Measurements from ENCODE around the gene RUFY4. TPM values are rescaled to one million over a fixed set of nuclear protein-coding genes. Genes with fewer than 3 reads are reported as not detected.

Gene RUFY4
- total RNA-seq, 3 donors from 2014 or later: 2.8 TPM; not detected in 2

GRCh38 chr2:218130377-218130776 is 61.3 kb downstream of the RUFY4 start:
- no peak overlapping the region for H3K4me3 ChIP-seq

GRCh38 chr2:218130822-218131221 is 61.8 kb downstream of the RUFY4 start:
- TF ChIP-seq POLR2AphosphoS5 (IDR thresholded peaks at IDR 0.05) (no peak), POLR2A (IDR thresholded peaks at IDR 0.05) (no peak)
- TF ChIP-seq, protein P1, sequence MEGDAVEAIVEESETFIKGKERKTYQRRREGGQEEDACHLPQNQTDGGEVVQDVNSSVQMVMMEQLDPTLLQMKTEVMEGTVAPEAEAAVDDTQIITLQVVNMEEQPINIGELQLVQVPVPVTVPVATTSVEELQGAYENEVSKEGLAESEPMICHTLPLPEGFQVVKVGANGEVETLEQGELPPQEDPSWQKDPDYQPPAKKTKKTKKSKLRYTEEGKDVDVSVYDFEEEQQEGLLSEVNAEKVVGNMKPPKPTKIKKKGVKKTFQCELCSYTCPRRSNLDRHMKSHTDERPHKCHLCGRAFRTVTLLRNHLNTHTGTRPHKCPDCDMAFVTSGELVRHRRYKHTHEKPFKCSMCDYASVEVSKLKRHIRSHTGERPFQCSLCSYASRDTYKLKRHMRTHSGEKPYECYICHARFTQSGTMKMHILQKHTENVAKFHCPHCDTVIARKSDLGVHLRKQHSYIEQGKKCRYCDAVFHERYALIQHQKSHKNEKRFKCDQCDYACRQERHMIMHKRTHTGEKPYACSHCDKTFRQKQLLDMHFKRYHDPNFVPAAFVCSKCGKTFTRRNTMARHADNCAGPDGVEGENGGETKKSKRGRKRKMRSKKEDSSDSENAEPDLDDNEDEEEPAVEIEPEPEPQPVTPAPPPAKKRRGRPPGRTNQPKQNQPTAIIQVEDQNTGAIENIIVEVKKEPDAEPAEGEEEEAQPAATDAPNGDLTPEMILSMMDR (IDR thresholded peaks at IDR 0.05): no peak
- H3K36me3 ChIP-seq: no peaks in the 10 kb centered on the region
- intact Hi-C loops (cut with DNase I; ENCODE audit: low total_unique reads): no loop called here
- DNase-seq (ENCODE audit: low spot score in 2 of 2): no peak
- H3K9me3 ChIP-seq: no peaks in the 10 kb centered on the region
- no peaks in the 10 kb centered on the region for H3K27me3 ChIP-seq
- no peaks in the 10 kb centered on the region for H3K4me1 ChIP-seq
- H3K27ac ChIP-seq: no peak overlapping the region
- H3K4me3 ChIP-seq: no peak overlapping the region

More at GRCh38 chr2:218130377-218130776, 61.3 kb downstream of the RUFY4 start:
- Histone ChIP-seq H3K4me1 (no peaks in the 10 kb centered on the region), H3K27ac (no peak overlapping the region), H3K27me3 (no peaks in the 10 kb centered on the region), H3K9me3 (no peaks in the 10 kb centered on the region), H3K36me3 (no peaks in the 10 kb centered on the region)
- intact Hi-C loops (cut with DNase I; ENCODE audit: low total_unique reads): no loop called here
- DNase-seq (ENCODE audit: low spot score in 2 of 2): no peak
- TF ChIP-seq POLR2AphosphoS5 (IDR thresholded peaks at IDR 0.05) (no peak), POLR2A (IDR thresholded peaks at IDR 0.05) (no peak)
- TF ChIP-seq, protein P1 (IDR thresholded peaks at IDR 0.05): no peak

DNA sequence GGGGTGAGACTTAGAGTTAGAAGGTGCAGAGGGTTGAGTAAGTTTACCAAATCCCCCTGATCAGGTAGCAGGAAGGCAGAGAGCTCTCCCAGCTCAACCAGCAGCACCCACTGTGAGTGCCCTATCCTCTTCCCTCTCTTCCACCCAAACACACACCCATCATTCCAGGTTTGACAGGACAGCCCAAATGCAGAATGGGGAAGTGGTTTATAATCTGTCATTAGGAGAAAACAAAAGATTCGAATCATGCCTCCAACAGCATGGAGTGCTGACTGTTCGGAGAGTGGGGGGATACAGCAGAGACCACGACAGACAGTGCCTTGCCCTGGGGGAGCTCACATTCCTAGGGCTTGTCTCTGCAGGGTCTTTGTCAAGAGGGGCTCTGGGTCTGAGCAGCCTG is 68.5 kb downstream of the RUFY4 start:
- no peaks in the 10 kb centered on the region for H3K9me3 ChIP-seq
- DNase-seq (ENCODE audit: low spot score in 2 of 2): no peak
- no peaks in the 10 kb centered on the region for H3K4me1 ChIP-seq
- intact Hi-C loops (cut with DNase I; ENCODE audit: low total_unique reads): no loop called here
- H3K27me3 ChIP-seq: peaks cover 0 to 3% of the 10 kb centered on the region in 2 donors
- H3K4me3 ChIP-seq: no peak overlapping the region
- no peaks in the 10 kb centered on the region for H3K36me3 ChIP-seq
- TF ChIP-seq, protein P1 (IDR thresholded peaks at IDR 0.05): no peak
- TF ChIP-seq POLR2A (IDR thresholded peaks at IDR 0.05) (no peak), POLR2AphosphoS5 (IDR thresholded peaks at IDR 0.05) (no peak)
- no peak overlapping the region for H3K27ac ChIP-seq

DNA sequence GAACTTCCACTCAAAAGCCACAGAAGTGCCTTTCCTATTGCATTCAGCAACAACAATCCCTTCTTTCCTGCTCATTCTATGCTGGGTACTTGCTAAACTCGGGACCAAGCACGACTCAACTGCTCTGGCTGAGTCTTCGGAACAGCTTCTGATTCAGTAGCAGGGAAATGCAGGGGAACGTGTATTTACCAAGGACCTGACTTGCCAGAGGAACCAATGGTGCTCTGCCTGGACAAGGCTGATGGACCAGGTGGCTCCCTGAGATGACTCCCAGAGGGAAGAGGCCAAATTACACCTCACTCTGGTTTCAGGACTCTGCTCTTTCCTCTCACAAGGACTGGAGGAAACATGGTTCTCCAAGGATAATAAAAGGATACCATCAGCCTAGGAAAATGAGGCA is 69.0 kb downstream of the RUFY4 start:
- H3K4me1 ChIP-seq: no peaks in the 10 kb centered on the region
- no peak for DNase-seq (ENCODE audit: low spot score in 2 of 2)
- no peak overlapping the region for H3K27ac ChIP-seq
- TF ChIP-seq, protein P1 (IDR thresholded peaks at IDR 0.05): no peak
- TF ChIP-seq POLR2AphosphoS5 (IDR thresholded peaks at IDR 0.05) (no peak), POLR2A (IDR thresholded peaks at IDR 0.05) (no peak)
- no peaks in the 10 kb centered on the region for H3K9me3 ChIP-seq
- peaks cover 0 to 3% of the 10 kb centered on the region in 2 donors for H3K27me3 ChIP-seq
- no peaks in the 10 kb centered on the region for H3K36me3 ChIP-seq
- intact Hi-C loops (cut with DNase I; ENCODE audit: low total_unique reads): no loop called here
- H3K4me3 ChIP-seq: no peak overlapping the region

Other genes with a start within 250 kb of the RUFY4 start
- 100 to 1,000 TPM; 141 to 577 (median 154) TPM for gene TNS1, start 66.3 kb upstream of the RUFY4 start, total RNA-seq
- gene CXCR2, start 56.8 kb downstream of the RUFY4 start, total RNA-seq: under 1 TPM in 2 of 3 donors, not detected in 1; 0.16 to 0.33 TPM
- gene CXCR1, start 97.7 kb downstream of the RUFY4 start, total RNA-seq: under 1 TPM in 1 of 3 donors, not detected in 2; 0.16 TPM
- gene ARPC2, start 147.9 kb downstream of the RUFY4 start, total RNA-seq: 100 to 1,000 TPM; 212 to 336 (median 248) TPM
- 10 to 100 TPM in 1 of 3 donors, 1 to 10 TPM in 2; 5.2 to 22.2 (median 8.5) TPM for gene GPBAR1, start 191.8 kb downstream of the RUFY4 start, total RNA-seq
- 100 to 1,000 TPM; 150 to 164 (median 151) TPM for gene AAMP, start 200.9 kb downstream of the RUFY4 start, total RNA-seq
- 10 to 100 TPM; 30.2 to 48.3 (median 35.6) TPM for gene PNKD, start 201.3 kb downstream of the RUFY4 start, total RNA-seq
- 100 to 1,000 TPM; 168 to 330 (median 170) TPM for gene TMBIM1, start 223.2 kb downstream of the RUFY4 start, total RNA-seq